ENCODE results near the gene ALDH8A1. TPM values are rescaled to one million over a fixed set of nuclear protein-coding genes. Genes with fewer than 3 reads are reported as not detected.

Gene ALDH8A1
- polyA plus RNA-seq, 1 donor (not counting 4 experiments of a cell fraction or from before 2014, with no cell fraction given) = 0.66 TPM

- TF ChIP-seq CTCF (optimal IDR thresholded peaks at IDR 0.05 in 1 of 3, IDR thresholded peaks at IDR 0.05 in 1 of 3, conservative IDR thresholded peaks at IDR 0.05 in 1 of 3; ENCODE audit: extremely low read depth in 1 of 3, insufficient read depth in 2 of 3, low read length in 3 of 3) = no peak
- no peaks in the 10 kb centered on the region for H4K20me1 ChIP-seq (ENCODE audit: control insufficient read depth, extremely low read depth, insufficient read depth, low read length)
- no peaks in the 10 kb centered on the region for H3K9me3 ChIP-seq (ENCODE audit: control insufficient read depth, low read depth, low read length)
- no peak for DNase-seq (ENCODE audit: low read depth, low spot score)
- peaks cover 0 to 1% of the 10 kb centered on the region in 2 experiments for H3K36me3 ChIP-seq (ENCODE audit: control insufficient read depth in 2 of 2, extremely low read depth in 1 of 2, insufficient read depth in 2 of 2, low read length in 2 of 2)
- no peaks in the 10 kb centered on the region for H3K9me1 ChIP-seq (ENCODE audit: control insufficient read depth, extremely low read depth, insufficient read depth, low read length)
- no peak overlapping the region for H2AFZ ChIP-seq (ENCODE audit: control insufficient read depth, low read length)
- H3K4me1 ChIP-seq (ENCODE audit: control insufficient read depth, extremely low read depth, insufficient read depth, low read length) = no peaks in the 10 kb centered on the region
- no peaks in the 10 kb centered on the region for H3K79me2 ChIP-seq (ENCODE audit: control insufficient read depth, insufficient read depth, low read length)
- no peaks in the 10 kb centered on the region for H3K27me3 ChIP-seq (ENCODE audit: control insufficient read depth, extremely low read depth, insufficient read depth, low read length)
- FAIRE-seq = no peak
- H3K4me3 ChIP-seq (ENCODE audit: control insufficient read depth in 2 of 3, extremely low read depth in 1 of 3, insufficient read depth in 2 of 3, low read depth in 1 of 3, low read length in 3 of 3) = no peak overlapping the region
- no peak overlapping the region for H3K9ac ChIP-seq (ENCODE audit: control insufficient read depth, extremely low read depth, insufficient read depth, low read length)
- no peak overlapping the region for H3K27ac ChIP-seq (ENCODE audit: control insufficient read depth, insufficient read depth, low read length)
- H3K4me2 ChIP-seq (ENCODE audit: control insufficient read depth, extremely low read depth, insufficient read depth, low read depth, low read length) = no peak overlapping the region
- dilution Hi-C loops (cut with MboI; ENCODE audit: extremely low pct_ligation_motif_present, low sequenced_read_pairs) = no loop called here
Observed at GRCh38 chr6:134954272-134955000, 4.5 kb upstream of the ALDH8A1 start.

- dilution Hi-C loops (cut with MboI; ENCODE audit: extremely low pct_ligation_motif_present, low sequenced_read_pairs) = no loop called here
- H3K79me2 ChIP-seq (ENCODE audit: control insufficient read depth, insufficient read depth, low read length) = no peaks in the 10 kb centered on the region
- no peaks in the 10 kb centered on the region for H4K20me1 ChIP-seq (ENCODE audit: control insufficient read depth, extremely low read depth, insufficient read depth, low read length)
- H3K27me3 ChIP-seq (ENCODE audit: control insufficient read depth, extremely low read depth, insufficient read depth, low read length) = no peaks in the 10 kb centered on the region
- H3K9ac ChIP-seq (ENCODE audit: control insufficient read depth, extremely low read depth, insufficient read depth, low read length) = no peak overlapping the region
- H3K4me2 ChIP-seq (ENCODE audit: control insufficient read depth, extremely low read depth, insufficient read depth, low read depth, low read length) = no peak overlapping the region
- H2AFZ ChIP-seq (ENCODE audit: control insufficient read depth, low read length) = no peak overlapping the region
- no peaks in the 10 kb centered on the region for H3K4me1 ChIP-seq (ENCODE audit: control insufficient read depth, extremely low read depth, insufficient read depth, low read length)
- H3K9me3 ChIP-seq (ENCODE audit: control insufficient read depth, low read depth, low read length) = no peaks in the 10 kb centered on the region
- H3K9me1 ChIP-seq (ENCODE audit: control insufficient read depth, extremely low read depth, insufficient read depth, low read length) = no peaks in the 10 kb centered on the region
- DNase-seq (ENCODE audit: low read depth, low spot score) (no peak), FAIRE-seq (no peak)
- no peaks in the 10 kb centered on the region for H3K36me3 ChIP-seq (ENCODE audit: control insufficient read depth in 2 of 2, extremely low read depth in 1 of 2, insufficient read depth in 2 of 2, low read length in 2 of 2)
- TF ChIP-seq EZH2 (IDR thresholded peaks at IDR 0.05; ENCODE audit: low read length) = no peak
- TF ChIP-seq CTCF (optimal IDR thresholded peaks at IDR 0.05 in 1 of 3, IDR thresholded peaks at IDR 0.05 in 1 of 3, conservative IDR thresholded peaks at IDR 0.05 in 1 of 3; ENCODE audit: extremely low read depth in 1 of 3, insufficient read depth in 2 of 3, low read length in 3 of 3) = no peak
- H3K27ac ChIP-seq (ENCODE audit: control insufficient read depth, insufficient read depth, low read length) = no peak overlapping the region
- no peak overlapping the region for H3K4me3 ChIP-seq (ENCODE audit: control insufficient read depth in 2 of 3, extremely low read depth in 1 of 3, insufficient read depth in 2 of 3, low read depth in 1 of 3, low read length in 3 of 3)
Observed at GRCh38 chr6:134951494-134952263, 1.8 kb upstream of the ALDH8A1 start.

All from keratinocyte (primary cell).